HEK293T (cell line): ENCODE results near the gene CPT1C.

Experiments used
- BHLHE40 ChIP-seq: fragments of 450-650 bp; IDR thresholded peaks from 2 replicates; pipeline ENCODE4 v1.6.1; 2016; ENCODE audit warnings: mild to moderate bottlenecking, moderate library complexity, borderline replicate concordance
- FOXK2 ChIP-seq: fragments of 450-650 bp; IDR thresholded peaks from 2 replicates; pipeline ENCODE4 v1.6.1; 2016; ENCODE audit warnings: mild to moderate bottlenecking
- FOXM1 ChIP-seq: fragments of 450-650 bp; IDR thresholded peaks from 2 replicates; pipeline ENCODE4 v1.6.1; 2017; ENCODE audit warnings: mild to moderate bottlenecking, borderline replicate concordance
- NFRKB ChIP-seq: fragments of 450-650 bp; IDR thresholded peaks from 2 replicates; pipeline ENCODE4 v1.6.1; 2016; ENCODE audit warnings: mild to moderate bottlenecking, moderate library complexity
- PKNOX1 ChIP-seq: fragments of 450-650 bp; IDR thresholded peaks from 2 replicates; pipeline ENCODE4 v1.6.1; 2016
- SP1 ChIP-seq: fragments of 450-650 bp; IDR thresholded peaks from 2 replicates; pipeline ENCODE4 v1.6.1; 2017
- TARDBP ChIP-seq: fragments of 450-650 bp; IDR thresholded peaks from 2 replicates; pipeline ENCODE4 v1.6.1; 2016

- TF ChIP-seq NFRKB (no peak), TARDBP (no peak), PKNOX1 (no peak), BHLHE40 (no peak), SP1 (no peak), FOXK2 (no peak), FOXM1 (no peak)
Observed at GRCh38 chr19:49689133-49690078, 1.5 kb upstream of the CPT1C start, which contains the start of gene ADM5.
